ENCODE data around the gene LHX2. TPM values are rescaled to one million over a fixed set of nuclear protein-coding genes. Genes with fewer than 3 reads are reported as not detected.

LHX2 gene
- total RNA-seq, 2 experiments from 2014 or later: not detected

DNA sequence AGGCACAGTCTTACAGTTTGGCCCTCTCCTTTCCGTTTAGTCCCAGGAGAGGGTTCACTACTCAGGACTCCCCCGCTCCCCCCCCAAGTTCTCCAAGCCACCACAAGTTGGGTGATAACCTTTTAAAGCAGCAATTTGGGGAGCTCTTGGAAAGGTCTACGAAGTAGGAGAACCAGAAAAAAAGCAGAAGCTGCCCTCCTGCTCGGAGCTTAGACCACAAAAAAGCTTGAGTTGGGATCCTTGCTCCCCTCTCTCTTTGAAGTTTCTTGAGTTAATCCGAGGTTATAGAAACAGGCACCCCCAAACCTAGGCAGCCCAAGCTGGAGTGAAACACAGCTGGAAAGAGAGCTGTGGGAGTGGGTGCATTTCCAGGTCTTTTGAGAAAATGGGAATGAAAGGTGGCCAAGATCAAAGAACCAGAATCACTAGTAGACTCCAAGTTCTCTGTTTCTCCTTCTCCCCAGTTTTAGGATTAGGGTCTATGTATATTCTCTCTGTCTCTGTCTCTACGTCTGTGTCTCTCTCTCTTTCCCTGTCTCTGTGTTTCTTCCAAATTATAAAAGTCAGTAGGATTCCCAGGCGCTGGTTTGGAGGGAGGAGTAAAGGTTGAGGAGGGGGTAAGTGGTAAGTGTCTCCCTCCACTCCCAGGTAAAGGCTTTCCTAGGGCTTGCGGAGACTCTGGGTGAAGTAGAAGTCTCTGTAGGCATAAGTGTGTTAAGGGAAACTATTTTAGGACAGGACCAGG is 2.8 kb downstream of the LHX2 start:
- POLR2A ChIA-PET: no interaction called here
- H3K4me1 ChIP-seq (ENCODE audit: insufficient read depth, low read length, poor library complexity, severe bottlenecking): no peaks in the 10 kb centered on the region
- intact Hi-C loops (cut with micrococcal nuclease; ENCODE audit: unreplicated experiment): no loop called here

GRCh38 chr9:124014956-124015660 is 3.5 kb downstream of the LHX2 start:
- CTCF ChIA-PET (ENCODE audit: unreplicated experiment): no interaction called here
- H3K9me3 ChIP-seq (ENCODE audit: low read length): no peaks in the 10 kb centered on the region
- POLR2A ChIA-PET: no interaction called here

More for the DNA sequence above, 2.8 kb downstream of the LHX2 start:
- Histone ChIP-seq H2AFZ (ENCODE audit: low read length) (no peak overlapping the region), H3K79me2 (ENCODE audit: insufficient read depth, low read depth, low read length) (no peaks in the 10 kb centered on the region), H3K27ac (ENCODE audit: low read depth, low read length, poor library complexity, severe bottlenecking) (no peak overlapping the region), H3K36me3 (ENCODE audit: insufficient read depth, low read length) (no peaks in the 10 kb centered on the region), H3K9me2 (ENCODE audit: insufficient read depth, low read length) (no peaks in the 10 kb centered on the region), H3K4me2 (ENCODE audit: low read length) (no peak overlapping the region), H3K4me3 (ENCODE audit: low read depth, low read length, poor library complexity, severe bottlenecking) (no peak overlapping the region), H3K9me3 (ENCODE audit: low read length) (no peaks in the 10 kb centered on the region), H4K20me1 (ENCODE audit: insufficient read depth, low read length) (no peaks in the 10 kb centered on the region)
- BruUV-seq (replicated peaks): no TSS peak
- CTCF ChIA-PET (ENCODE audit: unreplicated experiment): interaction anchor here (0.6 to 0.7 kb wide), 2 partner anchors 20 to 702 kb away, joined by 3 to 5 read pairs; no protein-coding TSS in a partner anchor
- no peak for DNase-seq (ENCODE audit: low spot score)
- TF ChIP-seq CTCF (conservative IDR thresholded peaks at IDR 0.05; ENCODE audit: low read length) (no peak), EZH2phosphoT487 (IDR thresholded peaks at IDR 0.05; ENCODE audit: borderline replicate concordance, low read depth, low read length) (no peak)

More at GRCh38 chr9:124014956-124015660, 3.5 kb downstream of the LHX2 start:
- Histone ChIP-seq H4K20me1 (ENCODE audit: insufficient read depth, low read length) (no peaks in the 10 kb centered on the region), H3K36me3 (ENCODE audit: insufficient read depth, low read length) (no peaks in the 10 kb centered on the region), H3K79me2 (ENCODE audit: insufficient read depth, low read depth, low read length) (no peaks in the 10 kb centered on the region), H3K4me1 (ENCODE audit: insufficient read depth, low read length, poor library complexity, severe bottlenecking) (no peaks in the 10 kb centered on the region), H3K4me2 (ENCODE audit: low read length) (no peak overlapping the region), H2AFZ (ENCODE audit: low read length) (no peak overlapping the region), H3K4me3 (ENCODE audit: low read depth, low read length, poor library complexity, severe bottlenecking) (no peak overlapping the region), H3K27ac (ENCODE audit: low read depth, low read length, poor library complexity, severe bottlenecking) (no peak overlapping the region), H3K9me2 (ENCODE audit: insufficient read depth, low read length) (no peaks in the 10 kb centered on the region)
- no TSS peak for BruUV-seq (replicated peaks)
- TF ChIP-seq CTCF (conservative IDR thresholded peaks at IDR 0.05; ENCODE audit: low read length) (no peak), EZH2phosphoT487 (IDR thresholded peaks at IDR 0.05; ENCODE audit: borderline replicate concordance, low read depth, low read length) (no peak)
- no peak for DNase-seq (ENCODE audit: low spot score)
- intact Hi-C loops (cut with micrococcal nuclease; ENCODE audit: unreplicated experiment): no loop called here
